GM19372 (cell line): ENCODE results near the gene RANBP9.

ENCODE experiments used
- ATAC-seq: cut with Tn5 transposase; IDR thresholded peaks from one replicate; pipeline ENCODE4 v1.9.1; 2021; ENCODE audit warnings: mild to moderate bottlenecking, low read depth, moderate library complexity; ENCODE audit not compliant: unreplicated experiment

The RANBP9 gene

DNA sequence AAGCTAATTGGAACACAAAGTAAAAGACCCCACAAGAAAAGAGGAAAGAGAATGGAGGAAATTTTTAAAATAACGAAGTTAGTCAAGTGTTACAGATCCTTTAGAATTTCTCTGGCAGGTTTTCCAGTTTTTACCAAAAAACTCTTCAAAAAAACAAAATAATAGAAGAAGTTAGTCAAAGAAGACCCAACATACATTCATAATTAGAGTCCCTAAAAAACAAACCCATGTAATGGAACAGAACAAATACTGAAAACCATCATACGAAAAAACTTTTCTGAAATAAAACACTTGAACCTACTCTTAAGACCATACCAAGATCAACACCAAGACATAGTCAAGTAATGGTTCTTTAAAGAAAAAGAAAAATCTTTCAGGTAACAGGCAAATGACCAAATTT lies 31.6 kb downstream of the RANBP9 start:
- ATAC-seq = no peak

DNA sequence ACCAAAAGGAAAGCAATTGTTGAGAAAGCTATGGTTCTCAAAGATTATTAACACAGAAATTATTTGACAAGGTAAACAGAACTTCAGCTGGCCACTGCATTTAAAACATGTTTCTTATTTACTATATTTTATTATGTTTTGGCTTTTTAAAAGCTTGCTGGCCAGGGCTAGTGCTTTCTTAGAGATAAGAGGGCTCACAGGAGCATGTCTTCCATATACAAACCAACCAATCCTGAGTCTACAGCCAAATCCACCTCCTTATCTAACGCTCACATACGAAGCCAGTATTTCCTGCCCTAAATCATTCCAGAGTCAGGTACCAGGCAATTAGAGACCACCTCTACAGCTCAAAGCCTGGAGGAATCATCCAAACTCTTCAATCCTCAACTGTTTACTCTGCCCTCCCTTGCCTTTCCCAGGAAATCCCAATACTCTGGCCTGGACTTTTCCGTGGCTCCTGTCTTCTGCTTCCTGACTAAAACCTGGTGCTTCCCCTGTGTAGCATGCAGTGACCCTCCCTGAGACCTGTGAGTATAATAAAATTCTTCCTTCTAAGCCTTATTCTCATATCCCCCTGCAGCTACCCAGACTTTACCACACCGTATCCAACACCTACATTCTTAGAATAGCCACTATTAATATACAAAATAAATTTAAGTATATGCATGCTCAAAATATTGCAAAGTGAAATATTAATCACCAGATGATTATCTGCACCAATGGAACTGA lies 33.2 kb downstream of the RANBP9 start:
- no peak for ATAC-seq

DNA sequence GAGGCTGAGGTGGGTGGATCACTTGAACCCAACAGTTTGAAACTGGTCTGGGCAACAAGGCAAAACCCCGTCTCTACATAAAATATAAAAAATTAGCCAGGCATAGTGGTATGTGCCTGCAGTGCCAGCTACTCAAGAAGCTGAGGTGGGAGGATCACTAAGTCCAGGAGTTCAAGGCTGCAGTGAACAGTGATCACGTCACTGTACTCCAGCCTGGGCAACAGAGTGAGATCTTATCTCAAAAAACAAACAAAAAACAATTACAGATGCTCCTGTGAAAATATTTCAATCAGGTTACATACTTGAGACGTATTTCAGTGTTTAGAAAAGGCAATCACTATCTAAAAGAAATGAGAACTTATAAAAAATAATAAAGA lies 33.8 kb downstream of the RANBP9 start:
- no peak for ATAC-seq

DNA sequence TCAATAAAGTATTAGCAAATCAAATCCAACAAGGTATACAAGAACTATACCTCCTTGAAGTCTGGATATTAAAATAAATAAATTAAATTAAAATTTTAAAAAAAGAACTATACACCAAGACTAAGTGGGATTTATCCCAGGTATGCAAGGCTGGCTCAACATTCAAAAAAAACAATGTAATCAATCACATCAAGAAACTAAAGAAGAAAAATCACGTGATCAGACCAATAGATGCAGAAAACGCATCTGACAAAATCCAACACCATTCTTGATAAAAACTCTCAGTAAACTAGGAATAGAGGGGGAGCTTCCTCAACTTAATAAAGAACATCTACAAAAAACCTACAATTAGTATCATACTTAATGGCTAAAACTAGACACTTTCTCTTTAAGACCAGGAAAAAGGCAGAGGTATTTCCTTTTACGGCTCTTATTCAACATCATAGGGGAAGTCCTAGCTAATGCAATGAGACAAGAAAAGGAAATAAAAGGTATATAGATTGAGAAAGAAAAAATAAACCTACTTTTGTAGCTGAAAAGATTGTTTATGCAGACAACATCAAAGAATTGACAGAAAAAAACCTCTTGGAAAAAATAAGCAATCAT lies 35.0 kb downstream of the RANBP9 start:
- ATAC-seq = no peak

DNA sequence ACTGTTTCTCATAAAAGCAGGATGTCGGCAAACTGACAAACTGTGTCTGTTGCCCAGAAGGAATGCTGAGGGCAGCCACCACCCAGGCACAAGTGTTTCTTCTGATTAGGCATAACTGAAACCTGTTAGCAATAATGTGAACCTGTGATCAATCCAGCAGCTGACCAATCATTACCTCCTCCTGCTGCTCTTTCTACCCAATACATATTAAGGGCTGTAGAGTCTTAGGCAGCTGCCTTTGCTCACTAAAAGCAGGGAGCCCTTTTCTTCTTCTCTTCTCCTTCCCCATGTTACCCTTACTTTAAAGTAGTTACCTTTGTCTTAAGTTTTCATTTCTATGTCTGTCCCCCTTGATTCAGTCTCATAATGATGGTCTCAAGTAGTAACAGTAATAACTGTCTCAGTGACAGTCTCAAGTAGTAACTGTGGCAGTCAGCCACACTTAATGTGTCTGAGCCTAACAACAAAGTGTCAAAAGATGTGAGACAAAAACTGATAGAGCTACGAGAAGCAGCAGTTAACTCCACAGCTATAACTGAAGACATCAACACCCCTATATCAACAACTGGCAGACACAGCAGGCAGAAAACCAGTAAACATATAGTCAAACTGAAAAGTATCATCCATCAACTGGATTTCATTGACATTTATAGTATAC lies 37.0 kb downstream of the RANBP9 start:
- ATAC-seq = no peak

DNA sequence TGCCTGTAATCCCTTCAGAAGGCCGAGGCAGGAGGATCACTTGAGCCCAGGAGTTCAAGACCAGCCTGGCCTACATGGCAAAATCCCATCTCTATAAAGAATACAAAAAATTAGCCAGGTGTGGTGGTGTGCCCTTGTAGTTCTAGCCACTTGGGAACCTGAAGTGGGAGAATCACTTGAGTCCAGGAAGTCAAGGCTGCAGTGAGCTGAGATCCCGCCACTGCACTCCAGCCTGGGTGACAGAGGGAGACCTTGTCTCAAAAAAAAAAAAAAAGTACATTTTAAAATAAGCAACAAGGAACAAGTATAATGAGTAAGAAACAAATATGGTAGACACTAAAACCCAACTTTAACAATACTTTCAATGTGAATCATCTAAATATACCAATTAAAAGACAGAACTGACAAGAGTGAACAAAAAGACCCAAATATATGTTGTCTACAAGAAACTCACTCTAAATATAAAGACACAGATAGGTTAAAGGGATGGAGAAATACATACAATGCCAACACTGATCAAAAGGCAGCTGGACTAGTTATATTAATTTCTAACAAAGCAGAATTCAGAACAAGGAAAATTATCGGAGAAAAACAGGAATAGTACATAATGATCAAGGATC lies 37.7 kb downstream of the RANBP9 start:
- ATAC-seq = no peak

DNA sequence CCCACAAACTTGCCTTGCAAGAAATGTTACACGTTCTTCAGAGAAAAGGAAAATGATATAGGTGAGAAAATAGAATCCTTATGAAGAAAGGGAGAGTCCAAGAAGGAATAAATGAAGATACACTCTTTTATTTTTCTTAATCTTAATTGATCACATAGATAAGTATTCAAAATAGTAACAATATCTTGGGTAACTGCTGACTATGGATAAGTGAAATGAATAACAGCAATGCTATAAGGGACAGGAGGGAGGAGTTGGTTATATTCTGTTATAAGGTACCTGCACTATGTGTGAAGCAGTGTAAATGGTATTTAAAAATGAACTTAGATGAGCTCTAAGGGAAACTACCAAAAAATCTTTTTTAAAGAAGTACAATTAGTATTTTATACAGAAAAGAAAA lies 38.3 kb downstream of the RANBP9 start:
- ATAC-seq = no peak

DNA sequence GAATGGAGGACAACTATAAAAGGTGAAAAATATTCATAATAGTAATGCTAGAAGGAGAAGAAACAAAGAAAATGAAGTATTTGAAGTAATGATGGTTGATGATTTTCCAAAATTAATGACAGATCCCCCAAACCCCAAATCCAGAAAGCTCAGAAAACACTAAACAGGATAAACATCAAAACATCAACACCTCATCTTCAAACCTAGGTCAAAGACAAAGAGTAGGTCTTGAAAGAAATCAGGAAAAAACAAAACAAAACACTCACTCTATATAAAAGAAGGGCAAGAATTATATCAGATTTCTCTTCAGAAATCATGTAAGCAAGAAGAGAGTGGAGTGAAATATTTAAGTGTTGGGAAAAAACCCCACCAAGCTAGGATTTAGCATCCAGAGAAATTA lies 38.7 kb downstream of the RANBP9 start:
- no peak for ATAC-seq

DNA sequence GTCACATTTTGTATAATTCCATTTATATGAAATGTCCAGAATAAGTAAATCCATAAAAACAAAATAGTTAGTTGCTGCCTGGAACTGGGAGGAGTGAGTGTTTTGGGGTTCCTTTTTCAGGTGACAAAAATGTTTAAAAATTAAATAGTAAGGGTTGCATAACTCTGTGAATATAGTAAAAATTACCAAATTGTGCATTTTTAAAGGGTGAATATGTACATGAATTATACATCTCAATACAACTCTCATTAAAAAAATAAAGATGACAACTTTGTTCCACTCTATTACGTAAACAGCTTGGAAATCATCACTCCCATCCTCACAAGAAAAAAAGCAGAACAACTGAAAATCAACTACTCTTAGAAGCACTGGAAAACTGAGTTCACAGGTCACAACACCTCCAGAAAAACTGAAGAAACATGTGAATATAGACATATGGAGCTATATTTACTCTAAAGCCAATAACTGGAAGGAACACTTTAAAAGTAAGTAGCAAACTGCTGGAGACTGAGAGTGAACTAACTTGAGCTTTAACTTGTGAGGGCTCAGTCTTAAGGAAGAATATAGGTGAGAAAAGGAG lies 40.0 kb downstream of the RANBP9 start:
- ATAC-seq = no peak

DNA sequence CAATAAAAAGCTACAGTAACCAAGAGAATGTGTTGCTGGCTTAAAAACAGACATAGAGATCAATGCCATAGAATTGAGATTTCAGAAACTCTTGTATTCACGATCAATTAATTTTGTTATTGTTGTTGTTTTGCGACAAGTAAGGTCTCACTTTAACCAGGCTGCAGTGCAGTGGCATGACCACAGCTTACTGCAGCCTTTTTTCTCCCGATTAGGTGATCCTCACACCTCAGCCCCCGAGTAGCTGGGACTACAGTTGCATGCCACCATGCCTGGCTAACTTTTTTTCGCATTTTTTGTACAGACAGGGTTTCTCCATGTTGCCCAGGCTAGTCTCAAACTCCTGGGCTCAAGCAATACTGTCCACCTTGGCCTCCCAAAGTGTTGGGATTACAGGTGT lies 42.2 kb downstream of the RANBP9 start:
- no peak for ATAC-seq

DNA sequence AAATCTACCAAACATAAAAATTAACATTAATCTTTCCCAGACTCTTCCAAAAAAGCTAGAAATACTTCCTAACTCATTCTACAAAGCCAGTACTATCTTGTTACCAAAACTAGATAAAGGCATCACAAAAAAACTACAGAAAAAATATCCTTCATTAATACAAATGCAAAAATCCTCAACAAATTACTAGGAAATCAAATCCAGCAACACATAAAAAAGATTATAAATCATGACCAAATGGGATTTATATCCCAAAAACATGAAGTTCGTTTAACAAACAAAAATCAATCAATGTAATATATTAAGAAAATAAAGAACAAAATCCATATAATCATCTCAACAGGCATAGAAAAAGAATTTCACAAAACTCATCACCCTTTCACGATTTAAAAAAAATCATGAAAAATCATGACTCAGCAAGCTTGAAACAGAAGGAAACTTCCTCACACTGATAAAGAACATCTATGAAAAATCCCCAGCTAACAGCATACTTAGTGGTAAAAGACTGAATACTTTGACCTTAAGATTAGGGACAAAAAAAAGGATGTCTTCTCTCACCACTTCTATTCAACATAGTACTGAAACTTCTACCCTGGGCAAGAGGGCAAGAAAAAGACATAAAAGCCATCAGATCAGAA lies 43.2 kb downstream of the RANBP9 start:
- ATAC-seq = no peak

DNA sequence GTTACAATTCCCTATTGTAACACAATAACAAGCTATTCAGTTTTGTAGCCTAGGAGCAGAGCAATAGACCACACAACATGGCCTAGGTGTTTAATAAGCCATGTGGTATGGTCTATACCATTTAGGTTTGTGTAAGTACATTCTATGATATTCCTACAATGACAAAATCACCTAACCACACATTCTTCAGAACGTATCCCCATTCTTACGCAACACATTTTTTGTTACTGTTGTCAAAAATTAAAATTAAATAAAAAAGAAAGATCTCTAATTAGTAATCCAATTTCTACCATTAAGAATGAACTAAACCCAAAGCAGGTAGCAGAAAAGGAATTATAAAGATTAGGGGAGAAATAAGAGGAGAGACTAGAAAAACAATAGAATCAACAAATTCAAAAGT lies 44.0 kb downstream of the RANBP9 start:
- ATAC-seq = no peak

DNA sequence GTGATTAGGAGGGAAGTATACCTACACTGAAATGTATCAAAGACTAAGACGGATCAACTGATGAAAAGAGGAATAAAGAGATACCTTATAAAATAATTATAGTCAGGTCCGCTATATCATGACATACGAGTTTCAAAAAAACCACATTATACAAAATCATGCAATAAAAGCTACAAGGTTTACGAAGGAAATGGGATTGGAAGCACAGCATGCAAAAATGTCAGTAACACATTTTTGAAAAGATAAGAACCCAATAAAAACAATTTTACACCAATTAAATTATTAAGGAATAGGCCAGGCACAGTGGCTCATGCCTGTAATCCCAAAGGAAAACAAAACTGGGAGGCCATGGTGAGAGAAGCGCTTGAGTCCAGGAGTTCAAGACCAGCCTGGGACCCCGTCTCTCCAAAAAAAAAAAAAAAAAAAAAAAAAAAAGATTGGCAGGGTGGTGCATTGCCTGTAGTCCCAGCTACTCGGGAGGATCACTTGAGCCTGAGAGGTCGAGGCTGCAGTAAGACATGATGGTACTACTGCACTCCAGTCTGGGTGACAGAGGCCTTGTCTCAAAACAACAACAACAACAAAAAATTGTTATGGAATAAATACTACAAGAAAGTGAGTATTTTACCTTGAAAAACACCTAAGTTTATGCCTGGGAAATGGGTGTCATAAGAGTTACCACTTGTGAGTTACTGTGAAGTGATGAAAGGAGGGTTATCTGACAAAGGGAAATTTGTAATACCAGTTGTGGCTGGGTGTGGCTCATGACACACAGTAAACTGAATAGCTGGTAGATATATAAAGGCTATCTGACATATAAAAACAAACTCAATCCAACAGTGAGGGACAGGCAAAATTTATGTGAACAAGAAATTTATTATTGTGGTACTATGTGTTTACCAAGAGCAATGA lies 45.2 kb downstream of the RANBP9 start:
- no peak for ATAC-seq

DNA sequence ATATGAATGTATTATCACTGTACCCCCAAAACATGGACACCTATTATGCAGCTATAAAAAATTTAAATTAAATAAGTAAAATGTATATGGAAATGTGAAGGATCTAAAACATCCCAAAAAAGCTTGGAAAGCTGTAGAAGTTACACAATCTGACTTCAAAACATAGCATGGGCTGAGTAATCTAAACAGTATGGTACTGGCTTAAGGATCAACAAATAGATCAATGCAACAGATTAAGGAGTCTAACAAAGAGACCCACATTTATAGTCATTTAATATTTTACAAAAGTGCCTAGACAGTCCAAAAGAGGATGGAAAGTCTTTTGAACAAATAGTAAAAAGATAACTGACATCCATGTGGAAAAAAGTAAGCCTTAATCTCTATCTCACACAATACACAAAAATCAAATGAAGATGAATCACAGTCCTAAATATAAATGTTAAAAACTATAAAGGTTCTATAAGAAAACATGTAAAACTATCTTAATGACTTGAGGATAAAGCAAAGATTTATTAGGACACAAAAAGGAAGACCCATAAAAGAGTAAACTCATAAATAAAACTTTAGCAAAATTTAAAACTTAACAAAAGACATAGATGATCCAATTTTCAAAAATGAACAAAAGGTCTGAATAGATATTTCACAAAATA lies 46.8 kb downstream of the RANBP9 start:
- no peak for ATAC-seq

DNA sequence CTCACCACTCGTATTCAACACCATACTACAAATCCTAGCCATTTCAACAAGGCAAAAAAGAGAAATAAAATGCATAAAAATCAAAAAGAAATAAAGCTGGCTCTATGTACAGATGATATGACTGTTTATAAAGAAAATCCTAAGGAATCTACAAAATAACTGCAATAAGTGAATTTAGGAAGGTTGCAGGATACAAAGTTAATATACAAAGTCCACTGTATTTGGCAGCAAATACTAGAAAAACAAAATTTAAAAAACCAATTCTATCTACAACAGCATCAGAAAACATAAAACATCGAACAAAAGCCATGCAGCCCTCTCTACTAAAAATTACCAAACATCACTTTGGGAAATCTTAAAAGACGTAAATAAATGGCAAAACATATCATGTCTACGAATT lies 47.6 kb downstream of the RANBP9 start:
- no peak for ATAC-seq

DNA sequence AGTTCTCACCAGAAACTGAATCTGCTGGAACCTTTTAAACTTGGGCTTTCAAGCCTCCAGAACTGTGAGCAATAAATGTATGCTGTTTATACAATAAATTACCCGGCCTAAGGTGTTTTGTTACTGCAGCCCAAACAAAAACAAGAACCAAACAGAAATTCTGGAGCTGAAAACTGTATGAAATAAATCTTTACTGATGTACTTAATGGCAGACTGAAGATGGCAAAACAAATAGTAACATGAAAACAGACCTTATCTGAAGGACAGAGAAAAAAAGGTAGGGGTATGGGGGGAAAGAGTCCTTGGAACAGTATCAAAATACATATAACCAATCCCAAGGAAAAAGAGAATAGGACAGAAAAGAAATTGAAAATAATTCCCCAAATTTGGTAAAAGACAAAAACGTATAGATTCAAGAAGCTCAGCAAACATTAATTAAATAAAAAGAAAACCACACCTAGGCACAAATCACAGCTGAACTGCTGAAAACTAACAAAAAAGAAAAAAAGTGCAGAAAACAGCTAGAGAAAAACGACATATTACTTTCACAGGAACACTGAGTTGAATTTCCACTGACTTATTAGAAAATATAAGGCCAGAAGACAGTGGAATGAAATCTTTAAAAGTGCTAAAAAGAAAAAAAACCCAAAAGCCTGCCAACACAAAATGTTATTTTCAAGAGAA lies 48.8 kb downstream of the RANBP9 start:
- ATAC-seq = no peak

DNA sequence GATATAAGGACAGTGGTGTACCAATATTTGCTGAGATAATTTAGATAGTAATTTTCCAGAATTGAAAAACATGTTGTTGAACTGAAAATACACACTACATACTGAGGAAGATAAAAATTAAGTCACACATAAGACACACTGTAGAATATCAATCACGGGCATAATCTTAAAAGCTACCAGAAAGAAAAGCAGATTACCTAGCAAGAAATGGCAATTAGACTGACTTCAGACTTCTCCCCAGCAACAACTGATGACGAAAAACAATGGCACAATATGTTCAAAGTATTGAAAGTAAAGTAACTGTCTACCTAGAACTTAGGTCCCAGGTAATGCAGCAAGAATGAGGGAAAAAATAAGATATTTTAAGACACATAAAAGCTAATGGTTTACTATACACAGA lies 50.0 kb downstream of the RANBP9 start:
- ATAC-seq = no peak

DNA sequence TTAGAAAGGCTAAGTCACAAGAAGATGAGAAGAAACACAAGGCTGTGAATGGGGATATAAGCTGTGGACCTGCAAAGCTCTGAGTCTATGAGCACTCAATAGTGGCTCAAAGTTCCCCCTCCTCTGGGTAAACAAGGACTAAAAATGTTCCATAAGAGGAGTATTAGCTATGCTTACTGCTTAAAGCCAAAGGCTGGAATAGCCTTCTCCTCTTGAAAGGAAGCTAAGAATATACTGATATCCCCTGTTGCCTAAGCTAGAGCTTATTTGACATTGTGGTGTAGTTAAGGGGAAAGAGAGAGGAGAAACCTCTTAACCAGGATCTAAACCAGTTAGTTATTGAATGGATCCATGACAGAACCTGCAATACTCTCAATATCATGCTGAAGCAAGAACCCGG lies 50.7 kb downstream of the RANBP9 start:
- no peak for ATAC-seq

DNA sequence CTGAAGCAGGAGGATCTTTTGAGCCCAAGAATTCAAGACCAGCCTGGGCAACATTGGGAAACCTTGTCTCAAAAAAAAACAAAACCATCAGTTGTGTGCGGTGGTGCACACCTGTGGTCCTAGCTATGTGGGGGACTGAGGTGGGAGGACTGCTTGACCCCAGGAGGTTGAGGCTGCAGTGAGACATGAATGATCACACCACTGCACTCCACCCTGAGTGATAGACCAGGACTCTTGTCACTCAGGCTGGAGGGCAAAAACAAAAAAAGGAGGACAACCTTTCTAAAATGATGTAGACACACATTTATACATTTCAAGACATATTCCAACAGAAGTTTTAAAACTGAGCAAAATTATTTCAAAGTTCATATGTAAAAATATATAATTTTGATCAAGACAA lies 51.4 kb downstream of the RANBP9 start:
- ATAC-seq = no peak
